Measurements from ENCODE around the gene APLP2.

Gene APLP2

DNA sequence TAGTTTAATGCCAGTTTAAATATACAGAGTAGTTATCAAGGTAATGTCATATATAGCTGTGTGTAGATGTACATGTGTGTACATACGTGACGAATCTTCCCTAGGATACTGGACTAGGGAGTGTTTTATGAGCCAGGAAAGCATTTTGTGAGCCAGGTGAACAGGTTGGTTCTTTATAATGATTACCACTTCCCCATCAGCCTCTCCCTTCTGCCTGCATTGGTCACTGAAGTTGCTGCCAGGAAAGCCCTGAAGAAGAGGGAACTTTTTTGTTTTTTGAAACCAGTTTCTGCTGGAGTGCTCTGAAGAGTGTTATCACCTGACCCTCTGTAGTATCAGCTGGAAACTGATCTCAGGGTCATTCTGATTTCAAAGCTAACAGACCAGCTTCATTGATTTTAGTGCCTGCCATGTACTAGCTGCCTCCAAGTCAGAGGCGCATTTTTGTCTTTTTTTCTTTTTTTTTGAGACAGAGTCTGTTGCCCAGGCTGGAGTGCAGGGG, 75.7 kb downstream of the APLP2 start:
- TF ChIP-seq, protein P1, sequence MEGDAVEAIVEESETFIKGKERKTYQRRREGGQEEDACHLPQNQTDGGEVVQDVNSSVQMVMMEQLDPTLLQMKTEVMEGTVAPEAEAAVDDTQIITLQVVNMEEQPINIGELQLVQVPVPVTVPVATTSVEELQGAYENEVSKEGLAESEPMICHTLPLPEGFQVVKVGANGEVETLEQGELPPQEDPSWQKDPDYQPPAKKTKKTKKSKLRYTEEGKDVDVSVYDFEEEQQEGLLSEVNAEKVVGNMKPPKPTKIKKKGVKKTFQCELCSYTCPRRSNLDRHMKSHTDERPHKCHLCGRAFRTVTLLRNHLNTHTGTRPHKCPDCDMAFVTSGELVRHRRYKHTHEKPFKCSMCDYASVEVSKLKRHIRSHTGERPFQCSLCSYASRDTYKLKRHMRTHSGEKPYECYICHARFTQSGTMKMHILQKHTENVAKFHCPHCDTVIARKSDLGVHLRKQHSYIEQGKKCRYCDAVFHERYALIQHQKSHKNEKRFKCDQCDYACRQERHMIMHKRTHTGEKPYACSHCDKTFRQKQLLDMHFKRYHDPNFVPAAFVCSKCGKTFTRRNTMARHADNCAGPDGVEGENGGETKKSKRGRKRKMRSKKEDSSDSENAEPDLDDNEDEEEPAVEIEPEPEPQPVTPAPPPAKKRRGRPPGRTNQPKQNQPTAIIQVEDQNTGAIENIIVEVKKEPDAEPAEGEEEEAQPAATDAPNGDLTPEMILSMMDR (IDR thresholded peaks at IDR 0.05), result no peak
- TF ChIP-seq ZFX (IDR thresholded peaks at IDR 0.05; ENCODE audit: borderline replicate concordance), result no peak
- H3K27ac ChIP-seq, result no peak overlapping the region

DNA sequence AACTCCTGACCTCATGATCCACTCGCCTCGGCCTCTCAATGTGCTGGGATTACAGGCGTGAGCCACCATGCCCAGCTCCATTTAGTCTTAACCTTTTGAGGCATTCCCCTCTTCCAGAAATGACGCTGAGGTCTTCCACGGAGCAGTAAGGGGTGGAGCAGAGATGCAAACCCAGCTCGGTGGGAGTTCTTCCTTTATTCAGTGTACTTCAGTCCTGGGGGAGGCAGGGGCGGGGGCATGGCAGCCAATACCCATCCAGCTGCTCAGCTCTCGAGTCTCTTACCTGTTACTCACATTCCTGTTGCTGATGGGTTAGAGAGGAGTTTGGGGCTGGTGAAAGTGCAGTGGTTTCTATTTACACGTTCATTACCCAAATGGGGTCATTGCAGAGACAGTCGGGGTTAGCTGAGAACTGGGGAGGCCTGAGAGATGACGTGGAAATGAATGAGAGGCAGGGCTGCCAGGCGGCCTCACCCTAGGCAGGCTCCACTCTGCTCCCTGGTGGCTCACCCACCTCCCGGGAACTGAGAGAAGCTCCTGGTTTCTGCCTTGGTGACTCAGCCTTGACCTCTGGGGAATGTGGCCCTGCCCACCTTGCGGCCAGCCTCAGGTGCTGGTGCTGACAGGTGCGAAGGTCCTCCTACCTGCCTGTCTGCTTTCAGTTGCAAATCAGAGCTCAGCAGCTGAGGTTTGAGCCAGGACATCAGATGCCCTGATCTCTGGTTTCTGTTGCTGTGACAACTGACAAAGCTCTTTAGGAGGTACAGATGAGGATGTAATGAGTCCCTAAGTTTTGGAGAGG, 76.5 kb downstream of the APLP2 start:
- TF ChIP-seq, protein P1 (IDR thresholded peaks at IDR 0.05), result no peak
- H3K27ac ChIP-seq, result 0 out of 2 replicates have a peak overlapping the region, but pooled peaks have one; percentile 32

DNA sequence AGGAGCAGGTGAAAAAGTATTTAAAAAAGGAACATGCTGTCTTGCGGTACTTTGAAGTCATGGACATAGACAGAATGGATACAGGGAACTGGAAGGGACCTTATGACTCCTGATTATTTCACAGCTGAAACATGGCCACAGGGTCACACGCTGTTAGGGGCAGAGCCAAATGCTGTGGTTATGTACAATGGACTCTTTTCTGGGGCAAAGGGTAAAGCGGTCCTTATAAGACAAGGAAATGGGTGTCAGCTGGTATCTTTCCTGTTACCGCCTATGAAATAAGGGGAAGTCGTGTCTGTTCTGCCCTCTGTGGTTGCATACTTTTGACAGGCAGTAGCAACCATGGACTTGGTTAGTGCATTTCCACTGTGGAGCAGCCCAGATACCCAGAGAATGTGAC, 77.1 kb downstream of the APLP2 start:
- TF ChIP-seq, protein P1 (IDR thresholded peaks at IDR 0.05), result no peak
- TF ChIP-seq ZFX (IDR thresholded peaks at IDR 0.05; ENCODE audit: borderline replicate concordance), result no peak
- H3K27ac ChIP-seq, result 0 out of 2 replicates have a peak overlapping the region, but pooled peaks have one; percentile 32

DNA sequence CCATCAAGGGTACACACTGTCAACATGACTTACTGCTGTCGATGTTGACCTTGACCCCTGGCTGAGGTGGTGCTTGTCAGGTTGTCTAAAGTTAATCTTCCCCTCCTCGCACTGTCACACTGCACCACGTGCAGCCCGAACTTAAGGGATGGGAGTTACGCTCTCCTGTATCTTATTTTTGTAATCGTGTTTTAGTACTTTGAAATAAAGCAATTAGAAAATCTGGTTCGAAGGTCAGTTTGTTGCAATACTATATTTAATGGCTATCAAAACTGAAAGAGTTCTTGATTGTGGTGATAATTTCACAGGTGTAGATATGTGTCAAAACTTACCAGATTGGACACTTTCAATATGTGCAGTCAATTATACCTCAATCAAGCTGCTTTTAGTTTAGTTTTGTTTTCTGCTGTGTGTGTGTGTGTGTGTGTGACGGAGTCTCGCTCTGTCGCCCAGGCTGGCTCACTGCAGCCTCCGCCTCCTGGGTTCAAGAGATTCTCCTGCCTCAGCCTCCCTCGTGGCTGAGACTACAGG, 79.2 kb downstream of the APLP2 start:
- no peak for TF ChIP-seq ZFX (IDR thresholded peaks at IDR 0.05; ENCODE audit: borderline replicate concordance)
- TF ChIP-seq, protein P1 (IDR thresholded peaks at IDR 0.05), result no peak
- H3K27ac ChIP-seq, result no peak overlapping the region

DNA sequence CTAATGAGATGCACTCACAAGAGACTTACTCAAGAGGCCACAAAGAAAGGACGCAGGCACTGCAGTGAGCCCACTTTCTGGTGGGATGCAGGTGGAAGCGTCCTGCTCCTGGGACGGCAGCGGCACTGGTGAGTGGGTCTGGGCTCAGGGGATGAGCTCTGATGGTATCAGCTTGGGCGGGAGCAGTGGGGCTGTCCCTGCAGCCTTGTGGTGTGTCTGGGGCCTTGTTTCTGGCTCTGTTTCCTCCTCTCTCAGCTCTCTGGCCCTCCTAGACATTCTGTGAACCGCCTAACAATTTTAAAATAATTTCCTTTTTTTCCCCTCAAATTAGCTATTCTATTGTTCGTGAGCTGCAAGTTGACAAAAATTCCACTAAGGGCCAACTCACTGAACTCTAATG, 81.1 kb downstream of the APLP2 start:
- TF ChIP-seq ZFX (IDR thresholded peaks at IDR 0.05; ENCODE audit: borderline replicate concordance), result no peak
- TF ChIP-seq, protein P1 (IDR thresholded peaks at IDR 0.05), result no peak
- H3K27ac ChIP-seq, result no peak overlapping the region

DNA sequence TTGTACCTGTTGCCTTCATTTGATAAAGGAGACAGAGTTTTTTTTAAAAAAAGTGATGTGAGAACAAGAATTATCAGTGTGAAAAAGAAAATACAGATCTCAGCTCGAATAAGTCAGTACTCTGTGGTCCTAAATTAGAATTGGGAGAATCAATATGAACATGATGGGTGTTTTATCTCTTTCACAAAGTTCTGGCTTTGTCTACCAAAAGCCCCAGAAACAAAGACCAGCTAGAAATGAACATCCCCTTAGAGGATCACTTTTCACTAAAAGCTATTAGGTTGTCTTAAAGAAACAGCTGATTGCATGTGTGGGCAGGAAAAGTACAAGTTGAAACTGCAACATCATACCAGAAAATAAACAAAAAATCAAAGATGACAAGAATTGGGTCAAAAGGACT, 81.5 kb downstream of the APLP2 start:
- no peak overlapping the region for H3K27ac ChIP-seq
- TF ChIP-seq, protein P1 (IDR thresholded peaks at IDR 0.05), result no peak
- TF ChIP-seq ZFX (IDR thresholded peaks at IDR 0.05; ENCODE audit: borderline replicate concordance), result no peak
